Naive thymus-derived CD4-positive, alpha-beta T cell (primary cell): Measurements from ENCODE around the gene SLC9A1. TPM values are rescaled to one million over a fixed set of nuclear protein-coding genes. Genes with fewer than 3 reads are reported as not detected.

Experiments used
- ATAC-seq: fragments of 150-1000 bp; cut with Tn5 transposase; 2 replicates; pipeline ENCODE4 v1.10.0; 2021; ENCODE audit warnings: mild to moderate bottlenecking, moderate library complexity
- CTCF ChIA-PET: fragments of 350-600 bp; sonication (Branson Sonifier 250); formaldehyde crosslinking; loops from one replicate; lab custom pipeline; 2021; ENCODE audit warnings: antibody characterized with exemption; lab: Charles Lee
- POLR2A ChIA-PET: fragments of 350-600 bp; sonication (Branson Sonifier 250); formaldehyde crosslinking; loops from one replicate; lab custom pipeline; 2021; ENCODE audit warnings: antibody characterized with exemption, inconsistent platforms; lab: Charles Lee
- DNase-seq, 9 donors: peaks; one replicate each; pipeline versions ENCODE4 v3.0.0 to v3.0.0-alpha.2; 2020 to 2022; ENCODE audit warnings: mixed read lengths in 1 of 9
- H3K27ac ChIP-seq: one replicate; pipeline ENCODE4 v1.7.0; 2013; ENCODE audit warnings: mild to moderate bottlenecking, low read depth, low read length, moderate library complexity
- H3K27me3 ChIP-seq, 2 donors: one replicate each; pipeline ENCODE4 v1.7.0; 2013; ENCODE audit warnings: low read length in 2 of 2, mild to moderate bottlenecking in 2 of 2, moderate library complexity in 2 of 2; ENCODE audit not compliant: control insufficient read depth in 2 of 2, insufficient read depth in 2 of 2
- H3K36me3 ChIP-seq, 3 experiments: 1 replicate in 2 of 3; 2 replicates in 1 of 3; pipeline ENCODE4 v1.7.0; 2013; ENCODE audit warnings: low read length in 3 of 3, mild to moderate bottlenecking in 3 of 3, moderate library complexity in 1 of 3; ENCODE audit not compliant: insufficient read depth in 3 of 3, control insufficient read depth in 2 of 3
- H3K4me1 ChIP-seq, 2 donors: one replicate each; pipeline ENCODE4 v1.7.0; 2013; ENCODE audit warnings: low read length in 2 of 2, mild to moderate bottlenecking in 2 of 2, moderate library complexity in 1 of 2; ENCODE audit not compliant: control insufficient read depth in 2 of 2, insufficient read depth in 2 of 2
- H3K4me3 ChIP-seq: 2 replicates; pipeline ENCODE4 v1.7.0; 2013; ENCODE audit warnings: mild to moderate bottlenecking, low read length
- H3K9me3 ChIP-seq, 3 experiments: 1 replicate in 2 of 3; 2 replicates in 1 of 3; pipeline ENCODE4 v1.7.0; 2013; ENCODE audit warnings: low read length in 3 of 3; ENCODE audit not compliant: control insufficient read depth in 2 of 3
- H3K27ac Mint-ChIP-seq, 9 donors: one replicate each; pipeline ENCODE4 v1.8.0; 2020 to 2022; ENCODE audit warnings: mixed read lengths in 9 of 9, mild to moderate bottlenecking in 8 of 9, moderate library complexity in 5 of 9, inconsistent platforms in 2 of 9
- H3K27me3 Mint-ChIP-seq, 5 donors: one replicate each; pipeline ENCODE4 v1.8.0; 2021 to 2022; ENCODE audit warnings: mixed read lengths in 5 of 5, mild to moderate bottlenecking in 1 of 5
- H3K36me3 Mint-ChIP-seq, 5 donors: one replicate each; pipeline ENCODE4 v1.8.0; 2020 to 2022; ENCODE audit warnings: mixed read lengths in 5 of 5, mild to moderate bottlenecking in 3 of 5, inconsistent platforms in 1 of 5
- H3K4me1 Mint-ChIP-seq, 7 donors: one replicate each; pipeline ENCODE4 v1.8.0; 2020 to 2022; ENCODE audit warnings: mixed read lengths in 7 of 7, mild to moderate bottlenecking in 3 of 7, inconsistent platforms in 1 of 7
- H3K4me3 Mint-ChIP-seq, 10 donors: one replicate each; pipeline ENCODE4 v1.8.0; 2020 to 2022; ENCODE audit warnings: mild to moderate bottlenecking in 10 of 10, mixed read lengths in 10 of 10, moderate library complexity in 6 of 10, inconsistent platforms in 2 of 10
- H3K9me3 Mint-ChIP-seq, 11 donors: one replicate each; pipeline ENCODE4 v1.8.0; 2020 to 2022; ENCODE audit warnings: mixed read lengths in 11 of 11, mild to moderate bottlenecking in 4 of 11, inconsistent platforms in 1 of 11, moderate library complexity in 1 of 11
- intact Hi-C, 2 donors: fragments of 100-400 bp; cut with micrococcal nuclease; formaldehyde crosslinking; loops; one replicate each; pipeline ENCODE4 v1.15.1; 2023
- polyA plus RNA-seq, 2 donors: library from polyadenylated mRNA; unstranded; fragments of 300-500 nt; fragmentation: Illumina TruSeq; gene quantifications; one replicate each; pipeline ENCODE4 v1.2.3, GENCODE V29; 2021
- total RNA-seq, 6 experiments: library from RNA in 5 of 6; stranded (reverse) in 5 of 6; gene quantifications; 1 replicate in 5 of 6; 2 replicates in 1 of 6; pipeline ENCODE4 v1.2.3 and lab custom pipeline; 2021 to 2026

The SLC9A1 gene
- total and polyA plus RNA-seq, 7 experiments from 2014 or later, result 7.1 to 25.7 (median 18.2) TPM

DNA sequence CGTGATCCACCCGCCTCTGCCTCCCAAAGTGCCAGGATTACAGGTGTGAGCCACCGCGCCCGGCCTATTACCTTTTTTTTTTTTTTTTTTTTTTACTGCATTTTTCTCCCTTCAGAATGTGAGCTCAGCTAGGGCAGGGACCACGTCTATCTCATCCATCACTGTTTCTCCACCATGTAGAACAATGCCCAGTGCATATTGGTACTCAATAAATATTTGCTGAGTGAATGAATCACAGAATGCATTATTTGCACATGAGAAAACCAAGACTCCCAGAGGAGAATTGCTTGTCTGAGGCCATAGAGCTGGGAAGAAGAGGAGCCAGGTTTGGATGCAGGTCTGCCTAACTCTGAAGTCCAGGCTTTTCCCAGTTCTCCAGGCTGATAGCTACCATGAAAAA lies 8.2 kb upstream of the SLC9A1 start:
- CTCF ChIA-PET, result interaction anchor here (0.7 kb wide), 1 partner anchor 1103 kb away, joined by 3 read pairs; no protein-coding TSS in a partner anchor
- no peaks in the 10 kb centered on the region for H3K9me3 ChIP-seq
- Mint-ChIP-seq H3K4me1 (peaks cover 9 to 12% (median 12%) of the 10 kb centered on the region in 7 donors), H3K4me3 (no peak overlapping the region), H3K9me3 (peaks cover 0 to 1% (median 0%) of the 10 kb centered on the region in 11 donors), H3K27ac (peak overlapping the region in 3 of 9 donors; percentile 20 to 43 (median 43)), H3K27me3 (no peaks in the 10 kb centered on the region), H3K36me3 (no peaks in the 10 kb centered on the region)
- H3K36me3 ChIP-seq, result no peaks in the 10 kb centered on the region
- H3K27ac ChIP-seq, result no peak overlapping the region
- POLR2A ChIA-PET, result interaction anchor here (1.2 to 2.2 kb wide), 2 partner anchors 20 to 26 kb away, joined by 3 to 10 read pairs; no protein-coding TSS in a partner anchor
- no peak overlapping the region for H3K4me3 ChIP-seq
- DNase-seq (no peak), ATAC-seq (no peak)
- peaks cover 0 to 10% of the 10 kb centered on the region in 2 donors for H3K4me1 ChIP-seq
- intact Hi-C loops, result no loop called here
- H3K27me3 ChIP-seq, result no peaks in the 10 kb centered on the region

GRCh38 chr1:27162090-27162489 lies 7.2 kb upstream of the SLC9A1 start:
- CTCF ChIA-PET, result interaction anchor here (0.6 to 0.9 kb wide), 3 partner anchors 16 to 1051 kb away, joined by 3 to 4 read pairs (median 3); no protein-coding TSS in a partner anchor

GRCh38 chr1:27161594-27161993 lies 6.7 kb upstream of the SLC9A1 start:
- H3K9me3 Mint-ChIP-seq, result peaks cover 0 to 1% (median 0%) of the 10 kb centered on the region in 11 donors
- H3K4me3 Mint-ChIP-seq, result peak overlapping the region; percentile 20 to 82 (median 48)
- Histone ChIP-seq H3K36me3 (no peaks in the 10 kb centered on the region), H3K27me3 (no peaks in the 10 kb centered on the region), H3K27ac (peak overlapping the region; percentile 8), H3K4me3 (no peak overlapping the region), H3K4me1 (peaks cover 0 to 10% of the 10 kb centered on the region in 2 donors), H3K9me3 (no peaks in the 10 kb centered on the region)
- no peaks in the 10 kb centered on the region for H3K36me3 Mint-ChIP-seq
- CTCF ChIA-PET, result interaction anchor here (0.6 to 1.2 kb wide), 5 partner anchors 16 to 1051 kb away, joined by 3 to 4 read pairs (median 3); no protein-coding TSS in a partner anchor
- intact Hi-C loops, result loop anchor here in 1 of 2 donors (1.0 kb wide), 1 partner anchor 49 kb away; no protein-coding TSS in a partner anchor
- POLR2A ChIA-PET, result interaction anchor here (0.9 to 2.4 kb wide), 4 partner anchors 14 to 50 kb away, joined by 4 to 9 read pairs (median 8); no protein-coding TSS in a partner anchor
- peaks cover 9 to 16% (median 12%) of the 10 kb centered on the region in 7 donors for H3K4me1 Mint-ChIP-seq
- DNase-seq (peak in 7 of 9 donors; percentile 34 to 76 (median 66)), ATAC-seq (peak; percentile 81)
- no peaks in the 10 kb centered on the region for H3K27me3 Mint-ChIP-seq
- peak overlapping the region; percentile 73 to 95 (median 81) for H3K27ac Mint-ChIP-seq

More at GRCh38 chr1:27162090-27162489, 7.2 kb upstream of the SLC9A1 start:
- DNase-seq (no peak), ATAC-seq (no peak)
- H3K36me3 Mint-ChIP-seq, result no peaks in the 10 kb centered on the region
- Histone ChIP-seq H3K27ac (peak overlapping the region; percentile 8), H3K4me3 (no peak overlapping the region), H3K4me1 (peaks cover 0 to 10% of the 10 kb centered on the region in 2 donors), H3K36me3 (no peaks in the 10 kb centered on the region), H3K27me3 (no peaks in the 10 kb centered on the region), H3K9me3 (no peaks in the 10 kb centered on the region)
- intact Hi-C loops, result no loop called here
- H3K27me3 Mint-ChIP-seq, result no peaks in the 10 kb centered on the region
- peak overlapping the region in 5 of 10 donors; percentile 0 to 63 (median 54) for H3K4me3 Mint-ChIP-seq
- peak overlapping the region; percentile 73 to 95 (median 81) for H3K27ac Mint-ChIP-seq
- H3K9me3 Mint-ChIP-seq, result peaks cover 0 to 1% (median 0%) of the 10 kb centered on the region in 11 donors
- H3K4me1 Mint-ChIP-seq, result peaks cover 9 to 14% (median 12%) of the 10 kb centered on the region in 7 donors
- POLR2A ChIA-PET, result interaction anchor here (1.2 to 2.4 kb wide), 3 partner anchors 14 to 51 kb away, joined by 8 to 9 read pairs (median 8); no protein-coding TSS in a partner anchor

GRCh38 chr1:27157194-27157593 lies 2.3 kb upstream of the SLC9A1 start:
- ATAC-seq, result no peak

DNA sequence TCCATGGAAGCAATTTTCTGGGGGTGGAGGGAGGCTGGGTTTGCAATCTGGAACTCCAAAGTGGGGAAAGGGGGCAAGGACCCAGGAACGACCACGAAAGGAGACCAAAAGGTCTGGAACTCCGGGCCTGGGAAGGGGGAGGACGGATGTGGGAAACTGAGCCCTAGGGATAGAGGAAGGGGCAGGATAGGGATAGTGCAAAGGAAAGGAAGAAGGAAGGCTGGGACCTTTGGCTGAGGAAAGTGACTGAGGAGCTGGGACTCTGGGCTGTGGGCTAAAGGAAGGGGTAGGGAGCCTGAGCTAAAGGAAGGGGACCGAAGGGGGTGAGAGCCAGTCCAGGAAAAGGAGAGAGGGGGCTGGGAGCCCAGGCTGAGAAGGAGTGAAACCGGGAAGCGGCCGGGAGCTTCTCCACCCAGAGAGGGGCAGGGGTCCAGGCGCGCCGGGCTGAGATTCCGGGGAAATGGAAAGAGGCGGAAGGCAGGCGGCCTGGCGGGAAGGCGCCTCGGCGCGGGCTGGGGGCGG lies 395 bp downstream of the SLC9A1 start:
- H3K36me3 Mint-ChIP-seq, result no peaks in the 10 kb centered on the region
- DNase-seq, result no peak

More at GRCh38 chr1:27157194-27157593, 2.3 kb upstream of the SLC9A1 start:
- H3K4me3 ChIP-seq, result no peak overlapping the region
- H3K27me3 Mint-ChIP-seq, result no peaks in the 10 kb centered on the region
- H3K27me3 ChIP-seq, result no peaks in the 10 kb centered on the region
- no peak overlapping the region for H3K27ac ChIP-seq
- no peak for DNase-seq
- intact Hi-C loops, result no loop called here
- H3K9me3 ChIP-seq, result no peaks in the 10 kb centered on the region
- peaks cover 0 to 3% (median 0%) of the 10 kb centered on the region in 11 donors for H3K9me3 Mint-ChIP-seq
- no peak overlapping the region for H3K4me3 Mint-ChIP-seq
- no peaks in the 10 kb centered on the region for H3K36me3 Mint-ChIP-seq
- CTCF ChIA-PET, result interaction anchor here (0.7 to 0.9 kb wide), 2 partner anchors 17 to 26 kb away, joined by 3 read pairs; no protein-coding TSS in a partner anchor
- no peaks in the 10 kb centered on the region for H3K36me3 ChIP-seq
- H3K27ac Mint-ChIP-seq, result peak overlapping the region in 7 of 9 donors; percentile 47 to 91 (median 76)
- POLR2A ChIA-PET, result interaction anchor here (1.1 to 1.7 kb wide), 2 partner anchors 20 to 46 kb away, joined by 4 to 6 read pairs; no protein-coding TSS in a partner anchor
- H3K4me1 ChIP-seq, result peaks cover 29 to 35% of the 10 kb centered on the region in 2 donors
- H3K4me1 Mint-ChIP-seq, result peaks cover 33 to 44% (median 41%) of the 10 kb centered on the region in 7 donors

GRCh38 chr1:27153927-27154358 lies 982 bp downstream of the SLC9A1 start:
- intact Hi-C loops, result loop anchor here in 1 of 2 donors (2.0 kb wide), 1 partner anchor 45 kb away; no protein-coding TSS in a partner anchor
- H3K27me3 ChIP-seq, result no peaks in the 10 kb centered on the region
- peak overlapping the region; percentile 90 for H3K27ac ChIP-seq
- DNase-seq, result no peak
- Mint-ChIP-seq H3K27ac (peak overlapping the region; percentile 82 to 100 (median 96)), H3K36me3 (no peaks in the 10 kb centered on the region), H3K9me3 (peaks cover 0 to 4% (median 0%) of the 10 kb centered on the region in 11 donors), H3K4me1 (peaks cover 49 to 64% (median 62%) of the 10 kb centered on the region in 7 donors), H3K4me3 (peak overlapping the region; percentile 82 to 97 (median 90)), H3K27me3 (no peaks in the 10 kb centered on the region)
- no peaks in the 10 kb centered on the region for H3K9me3 ChIP-seq
- H3K4me3 ChIP-seq, result peak overlapping the region; percentile 40
- CTCF ChIA-PET, result interaction anchor here (0.9 to 2.5 kb wide), 5 partner anchors 8 to 44 kb away, joined by 3 to 18 read pairs (median 9); no protein-coding TSS in a partner anchor
- H3K36me3 ChIP-seq, result no peaks in the 10 kb centered on the region
- H3K4me1 ChIP-seq, result peaks cover 29 to 36% of the 10 kb centered on the region in 2 donors
- POLR2A ChIA-PET, result interaction anchor here (0.6 to 9.2 kb wide), 8 partner anchors 15 to 459 kb away, joined by 3 to 202 read pairs (median 6); partner anchors contain the start of gene WDTC1
- no peak for ATAC-seq

More for the DNA sequence above, 395 bp downstream of the SLC9A1 start:
- ChIA-PET POLR2A (interaction anchor here (0.6 to 9.2 kb wide), 10 partner anchors 12 to 282 kb away, joined by 3 to 202 read pairs (median 4); partner anchors contain the start of gene WDTC1), CTCF (interaction anchor here (0.7 to 2.5 kb wide), 9 partner anchors 9 to 168 kb away, joined by 3 to 18 read pairs (median 8); no protein-coding TSS in a partner anchor)
- no peaks in the 10 kb centered on the region for H3K9me3 ChIP-seq
- Mint-ChIP-seq H3K27me3 (no peaks in the 10 kb centered on the region), H3K4me1 (peaks cover 43 to 58% (median 56%) of the 10 kb centered on the region in 7 donors), H3K9me3 (peaks cover 0 to 4% (median 0%) of the 10 kb centered on the region in 11 donors), H3K4me3 (peak overlapping the region; percentile 82 to 97 (median 90)), H3K27ac (peak overlapping the region; percentile 82 to 100 (median 96))
- peak overlapping the region; percentile 40 for H3K4me3 ChIP-seq
- H3K36me3 ChIP-seq, result no peaks in the 10 kb centered on the region
- no peaks in the 10 kb centered on the region for H3K27me3 ChIP-seq
- H3K27ac ChIP-seq, result peak overlapping the region; percentile 90
- peaks cover 29 to 36% of the 10 kb centered on the region in 2 donors for H3K4me1 ChIP-seq
- intact Hi-C loops, result loop anchor here in 1 of 2 donors (2.0 kb wide), 1 partner anchor 44 kb away; no protein-coding TSS in a partner anchor
- ATAC-seq, result no peak
